Measurements from ENCODE around the gene ITIH2.

The ITIH2 gene

GRCh38 chr10:7700577-7701125 is 2.5 kb upstream of the ITIH2 start:
- DNase-seq (ENCODE audit: low read depth, low spot score) = no peak

GRCh38 chr10:7701158-7701742 is 1.9 kb upstream of the ITIH2 start:
- in situ Hi-C loops (cut with HindIII; ENCODE audit: low sequenced_read_pairs) = no loop called here
- DNase-seq (ENCODE audit: low read depth, low spot score) = no peak
- H3K4me3 ChIP-seq (ENCODE audit: low read depth, low read length) = no peak overlapping the region
- TF ChIP-seq, protein P1, sequence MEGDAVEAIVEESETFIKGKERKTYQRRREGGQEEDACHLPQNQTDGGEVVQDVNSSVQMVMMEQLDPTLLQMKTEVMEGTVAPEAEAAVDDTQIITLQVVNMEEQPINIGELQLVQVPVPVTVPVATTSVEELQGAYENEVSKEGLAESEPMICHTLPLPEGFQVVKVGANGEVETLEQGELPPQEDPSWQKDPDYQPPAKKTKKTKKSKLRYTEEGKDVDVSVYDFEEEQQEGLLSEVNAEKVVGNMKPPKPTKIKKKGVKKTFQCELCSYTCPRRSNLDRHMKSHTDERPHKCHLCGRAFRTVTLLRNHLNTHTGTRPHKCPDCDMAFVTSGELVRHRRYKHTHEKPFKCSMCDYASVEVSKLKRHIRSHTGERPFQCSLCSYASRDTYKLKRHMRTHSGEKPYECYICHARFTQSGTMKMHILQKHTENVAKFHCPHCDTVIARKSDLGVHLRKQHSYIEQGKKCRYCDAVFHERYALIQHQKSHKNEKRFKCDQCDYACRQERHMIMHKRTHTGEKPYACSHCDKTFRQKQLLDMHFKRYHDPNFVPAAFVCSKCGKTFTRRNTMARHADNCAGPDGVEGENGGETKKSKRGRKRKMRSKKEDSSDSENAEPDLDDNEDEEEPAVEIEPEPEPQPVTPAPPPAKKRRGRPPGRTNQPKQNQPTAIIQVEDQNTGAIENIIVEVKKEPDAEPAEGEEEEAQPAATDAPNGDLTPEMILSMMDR (IDR thresholded peaks at IDR 0.05; ENCODE audit: low read depth, low read length) = no peak

More at GRCh38 chr10:7700577-7701125, 2.5 kb upstream of the ITIH2 start:
- TF ChIP-seq, protein P1 (IDR thresholded peaks at IDR 0.05; ENCODE audit: low read depth, low read length) = no peak
- in situ Hi-C loops (cut with HindIII; ENCODE audit: low sequenced_read_pairs) = no loop called here
- H3K4me3 ChIP-seq (ENCODE audit: low read depth, low read length) = no peak overlapping the region

GRCh38 chr10:7702288-7702812 is 766 bp upstream of the ITIH2 start:
- TF ChIP-seq, protein P1 (IDR thresholded peaks at IDR 0.05; ENCODE audit: low read depth, low read length) = no peak
- no peak for DNase-seq (ENCODE audit: low read depth, low spot score)
- H3K4me3 ChIP-seq (ENCODE audit: low read depth, low read length) = no peak overlapping the region
- in situ Hi-C loops (cut with HindIII; ENCODE audit: low sequenced_read_pairs) = no loop called here

- TF ChIP-seq, protein P1 (IDR thresholded peaks at IDR 0.05; ENCODE audit: low read depth, low read length) = no peak
- no peak overlapping the region for H3K4me3 ChIP-seq (ENCODE audit: low read depth, low read length)
- DNase-seq (ENCODE audit: low read depth, low spot score) = no peak
- in situ Hi-C loops (cut with HindIII; ENCODE audit: low sequenced_read_pairs) = no loop called here
Measured at GRCh38 chr10:7704071-7705016, 1.2 kb downstream of the ITIH2 start.

DNA sequence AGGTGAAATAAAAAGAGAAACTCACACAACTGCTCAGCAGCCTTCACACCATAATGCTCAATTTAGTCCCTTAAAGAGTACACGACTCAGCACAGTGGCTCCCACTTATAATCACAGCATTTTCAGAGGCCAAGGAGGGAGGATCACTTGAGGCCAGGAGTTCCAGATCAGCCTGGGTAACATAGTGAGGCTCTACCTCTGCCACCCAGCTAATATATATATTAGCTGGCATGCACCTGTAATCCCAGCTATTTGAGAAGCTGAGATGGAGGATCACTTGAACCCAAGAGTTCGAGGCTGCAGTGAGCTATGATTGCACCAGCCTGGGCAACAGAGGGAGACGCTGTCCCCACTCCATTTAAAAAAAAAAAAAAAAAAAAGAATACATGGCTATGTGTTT is 2.2 kb downstream of the ITIH2 start:
- TF ChIP-seq, protein P1 (IDR thresholded peaks at IDR 0.05; ENCODE audit: low read depth, low read length) = no peak
- no peak for DNase-seq (ENCODE audit: low read depth, low spot score)
- H3K4me3 ChIP-seq (ENCODE audit: low read depth, low read length) = no peak overlapping the region
- in situ Hi-C loops (cut with HindIII; ENCODE audit: low sequenced_read_pairs) = no loop called here

DNA sequence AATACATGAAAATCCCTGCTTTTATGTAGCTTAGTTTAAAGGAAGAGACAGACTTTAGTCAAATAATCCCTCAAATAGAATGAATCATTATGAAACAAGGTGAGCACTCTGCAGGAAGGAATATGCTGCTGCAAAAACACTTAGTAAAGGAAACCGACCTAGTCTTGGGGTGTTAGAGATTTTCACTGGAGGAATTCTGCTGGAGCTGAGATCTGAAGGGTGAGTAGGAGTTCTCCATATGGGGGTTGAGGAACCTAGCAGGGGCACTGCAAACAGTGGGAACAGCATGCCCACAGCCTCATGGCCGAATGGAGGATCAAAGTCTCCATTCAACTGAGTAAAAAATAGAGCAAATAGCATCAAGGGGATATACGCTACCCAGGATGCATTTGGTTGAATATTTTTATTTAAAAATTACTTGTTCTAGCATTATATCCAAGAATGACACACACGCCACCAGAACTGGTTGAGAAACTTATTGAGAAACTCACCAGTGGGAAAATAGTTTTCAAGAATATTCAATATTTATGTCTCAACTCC is 3.5 kb downstream of the ITIH2 start:
- H3K4me3 ChIP-seq (ENCODE audit: low read depth, low read length) = no peak overlapping the region
- DNase-seq (ENCODE audit: low read depth, low spot score) = no peak
- in situ Hi-C loops (cut with HindIII; ENCODE audit: low sequenced_read_pairs) = no loop called here
- TF ChIP-seq, protein P1 (IDR thresholded peaks at IDR 0.05; ENCODE audit: low read depth, low read length) = no peak
